ENCODE measurements around the gene CTF1. TPM values are rescaled to one million over a fixed set of nuclear protein-coding genes. Genes with fewer than 3 reads are reported as not detected.
"Not testable (repeated sequence)": the region's sequence is repeated elsewhere in the genome, so short reads cannot be mapped to it uniquely, and the experiment has no call there.

The CTF1 gene
- total and polyA plus RNA-seq, 9 donors: 7.0 to 22.4 (median 14.4) TPM

- Histone ChIP-seq H3K4me1 (ENCODE audit: insufficient read depth) (no peaks in the 10 kb centered on the region), H3K9me3 (no peaks in the 10 kb centered on the region), H3K27ac (no peak overlapping the region), H3K4me3 (no peak overlapping the region), H3K27me3 (no peaks in the 10 kb centered on the region), H3K36me3 (no peaks in the 10 kb centered on the region)
- intact Hi-C loops (cut with DNase I): no loop called here
- DNase-seq: no peak
- WGBS, 3 donors: 78 to 88% (median 86%) methylated on average over 3 of the region's 3 CpGs
- TF ChIP-seq CTCF (IDR thresholded peaks at IDR 0.05) (no peak), POLR2A (IDR thresholded peaks at IDR 0.05) (no peak), EP300 (IDR thresholded peaks at IDR 0.05) (no peak)
Observed at GRCh38 chr16:30858111-30858495, 38.3 kb upstream of the CTF1 start.

- intact Hi-C loops (cut with DNase I): no loop called here
- WGBS, 3 donors: 81 to 88% (median 84%) methylated on average over 4 of the region's 4 CpGs
- no peaks in the 10 kb centered on the region for H3K36me3 ChIP-seq
Observed at GRCh38 chr16:30858829-30859423, 37.5 kb upstream of the CTF1 start.

DNA sequence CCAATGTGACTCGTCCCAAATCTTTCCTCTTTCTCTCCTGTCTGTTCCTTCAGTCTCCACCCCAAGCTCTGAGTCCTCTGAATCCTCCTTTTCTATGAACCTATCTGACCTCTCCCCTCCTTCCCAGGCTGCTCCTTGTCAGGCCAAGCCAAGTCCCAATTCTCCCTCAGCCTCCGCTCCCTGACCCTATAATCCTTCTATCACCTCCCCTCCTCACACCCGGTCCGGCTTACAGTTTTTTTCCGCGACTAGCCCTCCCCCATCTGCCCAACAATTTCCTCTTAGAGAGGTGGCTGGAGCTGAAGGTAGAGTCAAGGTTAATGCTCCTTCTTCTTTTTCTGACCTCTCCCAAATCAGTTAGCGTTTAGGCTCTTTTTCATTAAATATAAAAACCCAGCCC, 35.7 kb upstream of the CTF1 start:
- intact Hi-C loops (cut with DNase I): not testable (repeated sequence)

More at GRCh38 chr16:30858829-30859423, 37.5 kb upstream of the CTF1 start:
- TF ChIP-seq EP300 (IDR thresholded peaks at IDR 0.05) (no peak), POLR2A (IDR thresholded peaks at IDR 0.05) (no peak), CTCF (IDR thresholded peaks at IDR 0.05) (no peak)
- H3K4me1 ChIP-seq (ENCODE audit: insufficient read depth): no peaks in the 10 kb centered on the region
- no peak overlapping the region for H3K4me3 ChIP-seq
- no peak for DNase-seq
- no peaks in the 10 kb centered on the region for H3K27me3 ChIP-seq
- H3K9me3 ChIP-seq: no peaks in the 10 kb centered on the region
- no peak overlapping the region for H3K27ac ChIP-seq

GRCh38 chr16:30863178-30863577, 33.2 kb upstream of the CTF1 start:
- WGBS, 3 donors: 91 to 95% (median 94%) methylated on average over 3 of the region's 3 CpGs
- H3K4me1 ChIP-seq (ENCODE audit: insufficient read depth); H3K36me3 ChIP-seq; intact Hi-C loops (cut with DNase I); H3K9me3 ChIP-seq; H3K4me3 ChIP-seq; DNase-seq; H3K27me3 ChIP-seq; H3K27ac ChIP-seq: not testable (repeated sequence)

More for the DNA sequence above, 35.7 kb upstream of the CTF1 start:
- DNase-seq; H3K4me1 ChIP-seq (ENCODE audit: insufficient read depth); H3K36me3 ChIP-seq; H3K4me3 ChIP-seq; H3K27ac ChIP-seq; H3K27me3 ChIP-seq; H3K9me3 ChIP-seq: not testable (repeated sequence)
- WGBS, 3 donors: 73 to 80% (median 78%) methylated on average over 7 of the region's 7 CpGs

DNA sequence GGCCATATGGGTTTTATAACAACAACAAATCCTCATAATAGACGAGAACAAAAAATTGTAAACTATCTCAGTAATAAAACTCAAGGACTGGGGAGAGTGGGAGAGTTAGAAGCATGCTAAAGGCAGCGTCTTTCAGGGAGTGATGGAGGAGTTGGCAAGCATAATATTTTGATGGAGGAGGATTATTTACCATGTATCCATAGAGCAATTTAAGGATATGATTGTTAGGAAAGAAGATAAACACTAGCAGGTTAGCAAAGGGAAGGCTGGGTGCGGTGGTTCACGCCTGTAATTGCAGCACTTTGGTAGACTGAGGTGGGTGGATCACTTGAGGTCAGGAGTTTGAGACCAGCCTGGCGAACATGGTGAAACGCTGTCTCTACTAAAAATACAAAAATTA, 30.4 kb upstream of the CTF1 start:
- Histone ChIP-seq H3K9me3 (no peaks in the 10 kb centered on the region), H3K4me3 (no peak overlapping the region), H3K36me3 (no peaks in the 10 kb centered on the region), H3K4me1 (ENCODE audit: insufficient read depth) (no peaks in the 10 kb centered on the region), H3K27ac (no peak overlapping the region), H3K27me3 (no peaks in the 10 kb centered on the region)
- 67 to 82% (median 69%) methylated on average over 6 of the region's 6 CpGs for WGBS, 3 donors
- TF ChIP-seq CTCF (IDR thresholded peaks at IDR 0.05): no peak
- no peak for TF ChIP-seq POLR2A (IDR thresholded peaks at IDR 0.05)
- TF ChIP-seq EP300 (IDR thresholded peaks at IDR 0.05): no peak
- no peak for DNase-seq
- intact Hi-C loops (cut with DNase I): no loop called here
